ENCODE results near the gene GALNT15. TPM values are rescaled to one million over a fixed set of nuclear protein-coding genes. Genes with fewer than 3 reads are reported as not detected.

The GALNT15 gene
- polyA plus RNA-seq (ENCODE audit: insufficient read length in 3 of 3): 1 to 10 TPM; 1.6 to 3.1 (median 2.7) TPM
- long read RNA-seq, donor 1: 0 reads
- long read RNA-seq, donor 2: 0 reads
- long read RNA-seq, donor 3: 0 reads
- long read RNA-seq, donor 4: 0 reads
- long read RNA-seq, donor 5: 0 reads
- long read RNA-seq, donor 6: 0 reads
- long read RNA-seq, donor 7: 0 reads
- long read RNA-seq, donor 8, full-length matches to known transcripts: 1 of 1 reads
- long read RNA-seq, donor 8, partial matches to known transcripts: 0 of 1 reads
- long read RNA-seq, donor 8, other reads (novel, unspliced or antisense): 0 of 1 reads
- long read RNA-seq, donor 9: 0 reads
- long read RNA-seq, donor 10: 0 reads
- long read RNA-seq, donor 11: 0 reads
- long read RNA-seq, donor 12: 0 reads
- long read RNA-seq, donor 13, full-length matches to known transcripts: 1 of 1 reads
- long read RNA-seq, donor 13, partial matches to known transcripts: 0 of 1 reads
- long read RNA-seq, donor 13, other reads (novel, unspliced or antisense): 0 of 1 reads
- long read RNA-seq, donor 14: 0 reads
- long read RNA-seq, donor 15: 0 reads
- long read RNA-seq, donor 16, full-length matches to known transcripts: 2 of 2 reads
- long read RNA-seq, donor 16, partial matches to known transcripts: 0 of 2 reads
- long read RNA-seq, donor 16, other reads (novel, unspliced or antisense): 0 of 2 reads

DNA sequence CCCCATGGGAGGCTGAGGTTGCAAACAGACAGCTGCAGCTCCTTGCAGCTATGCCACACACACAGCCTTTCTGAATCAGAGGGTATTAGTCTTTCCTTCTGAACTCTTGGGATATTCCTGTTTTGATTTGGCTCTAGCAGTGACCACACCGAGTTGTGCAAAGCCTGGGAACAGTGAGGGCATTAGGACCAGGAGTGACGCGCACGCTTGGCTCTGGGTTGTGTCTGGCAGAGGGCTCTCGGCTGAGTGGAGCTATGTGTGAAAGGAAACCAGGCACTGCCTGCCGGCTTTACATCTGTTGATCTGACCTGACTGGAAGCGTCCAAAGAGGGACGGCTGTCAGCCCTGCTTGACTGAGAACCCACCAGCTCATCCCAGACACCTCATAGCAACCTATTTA lies at the start of gene GALNT15:
Gene GALNT15 (plus strand): TSS at position 292 of the 400 bp plus-strand sequence. CDS start 472 bp downstream, outside the sequence.
- DNase-seq (ENCODE audit: extremely low read depth in 1 of 11, low read depth in 9 of 11, low spot score in 4 of 11): peak in 3 of 11 donors; percentile 19 to 32 (median 29)

- DNase-seq (ENCODE audit: extremely low read depth in 1 of 11, low read depth in 9 of 11, low spot score in 4 of 11): no peak
Observed at GRCh38 chr3:16126634-16127033, 47.8 kb upstream of the GALNT15 start.

DNA sequence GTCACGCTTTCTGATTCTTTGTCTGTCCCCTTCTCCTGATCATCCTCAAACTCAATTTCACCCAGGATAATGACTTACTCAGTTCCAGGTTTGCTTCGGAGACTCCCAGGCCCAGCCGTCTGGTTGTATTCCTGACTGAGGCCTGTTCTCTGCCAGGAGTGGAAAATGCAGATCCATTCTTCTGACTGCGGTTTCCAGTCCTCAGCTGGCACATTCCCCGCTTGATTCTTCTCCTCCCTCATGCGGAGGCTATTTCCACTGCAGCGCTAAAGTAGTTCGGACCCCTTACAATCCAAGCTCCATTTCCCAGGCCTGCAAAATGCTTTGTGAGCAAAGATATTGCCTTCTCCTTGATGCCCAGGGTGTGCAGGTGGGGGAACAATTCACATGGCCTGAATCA lies 47.2 kb upstream of the GALNT15 start:
- no peak for DNase-seq (ENCODE audit: extremely low read depth in 1 of 11, low read depth in 9 of 11, low spot score in 4 of 11)

GRCh38 chr3:16130066-16130465 lies 44.4 kb upstream of the GALNT15 start:
- no peak for DNase-seq (ENCODE audit: extremely low read depth in 1 of 11, low read depth in 9 of 11, low spot score in 4 of 11)

- no peak for DNase-seq (ENCODE audit: extremely low read depth in 1 of 11, low read depth in 9 of 11, low spot score in 4 of 11)
Observed at GRCh38 chr3:16132190-16132589, 42.3 kb upstream of the GALNT15 start.

DNA sequence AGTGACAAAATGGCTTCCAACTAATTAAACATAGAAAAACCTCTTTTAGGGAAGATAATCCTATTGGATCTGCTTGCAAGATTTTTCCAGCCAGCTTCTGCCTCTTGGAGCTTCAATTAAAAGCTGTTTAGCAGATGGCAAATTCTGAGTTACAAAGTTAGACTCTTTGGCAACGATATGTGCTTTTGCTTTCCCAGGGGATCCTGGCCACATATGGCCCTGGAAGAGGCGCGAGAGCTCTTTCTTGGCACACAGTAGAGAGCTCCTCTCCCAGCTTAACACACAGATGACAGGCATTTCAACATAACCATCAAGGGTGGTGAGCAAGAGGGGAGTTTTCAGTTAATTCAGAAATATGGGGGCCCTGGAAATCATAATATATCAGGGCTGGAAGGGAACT lies 41.6 kb upstream of the GALNT15 start:
- no peak for DNase-seq (ENCODE audit: extremely low read depth in 1 of 11, low read depth in 9 of 11, low spot score in 4 of 11)

GRCh38 chr3:16134173-16134928 lies 40.1 kb upstream of the GALNT15 start:
- no peak for DNase-seq (ENCODE audit: extremely low read depth in 1 of 11, low read depth in 9 of 11, low spot score in 4 of 11)

- DNase-seq (ENCODE audit: extremely low read depth in 1 of 11, low read depth in 9 of 11, low spot score in 4 of 11): no peak
Observed at GRCh38 chr3:16136055-16136454, 38.4 kb upstream of the GALNT15 start.

DNA sequence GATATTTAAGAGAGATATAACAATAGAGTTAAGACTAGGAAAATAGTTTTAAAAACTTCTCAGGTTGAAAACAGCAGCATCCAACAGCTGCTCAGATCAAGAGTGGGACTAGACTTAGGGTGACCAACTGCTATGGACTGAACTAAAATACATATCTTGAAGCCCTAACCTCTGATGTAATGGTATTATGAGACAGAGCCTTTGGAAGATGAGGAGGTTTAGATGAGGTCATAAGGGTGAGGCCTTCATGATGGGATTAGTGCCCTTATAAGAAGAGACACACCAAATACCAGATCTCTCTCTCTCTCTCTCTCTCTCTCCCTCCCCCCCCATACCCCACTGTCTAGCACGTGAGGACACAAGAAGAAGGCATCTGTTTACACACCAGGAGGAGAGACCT lies 37.4 kb upstream of the GALNT15 start:
- DNase-seq (ENCODE audit: extremely low read depth in 1 of 11, low read depth in 9 of 11, low spot score in 4 of 11): no peak

GRCh38 chr3:16137977-16138376 lies 36.5 kb upstream of the GALNT15 start:
- no peak for DNase-seq (ENCODE audit: extremely low read depth in 1 of 11, low read depth in 9 of 11, low spot score in 4 of 11)

DNA sequence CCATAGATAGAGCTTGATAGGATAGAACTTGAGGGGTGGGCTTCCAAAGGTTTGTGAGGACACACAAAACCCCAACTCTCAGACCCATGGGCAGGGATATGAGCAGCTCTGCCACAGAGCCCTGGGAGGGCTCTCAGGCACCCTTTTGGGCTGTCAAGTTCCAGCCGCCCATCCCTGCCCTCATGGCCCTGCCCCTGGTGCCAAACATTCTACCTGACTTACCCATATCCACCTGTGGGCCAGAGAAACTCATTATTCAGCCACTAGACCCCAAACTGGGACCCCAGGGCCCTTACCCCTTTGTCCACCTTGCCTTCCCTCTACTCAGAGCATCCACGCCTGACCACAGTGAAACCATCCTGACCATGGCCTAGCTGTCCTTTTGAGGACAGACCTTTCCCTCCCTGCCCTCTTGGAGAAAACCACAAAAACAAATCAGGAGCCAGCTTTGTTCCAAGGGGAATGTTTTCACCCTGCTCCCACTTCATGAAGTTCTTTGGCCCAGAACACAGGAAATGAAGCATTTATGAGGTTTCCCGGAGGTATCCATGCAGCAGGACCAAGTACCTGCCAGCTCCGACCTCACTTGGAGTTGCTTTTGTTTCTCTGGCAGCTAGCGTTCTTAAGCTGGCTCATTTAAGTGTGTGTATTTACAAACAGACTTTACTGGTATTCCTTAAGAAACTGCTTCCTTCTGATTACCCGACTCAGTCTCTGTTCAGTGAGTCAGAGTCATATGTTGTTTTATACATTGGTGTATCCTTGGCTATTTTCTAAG lies 34.2 kb upstream of the GALNT15 start:
- no peak for DNase-seq (ENCODE audit: extremely low read depth in 1 of 11, low read depth in 9 of 11, low spot score in 4 of 11)

DNA sequence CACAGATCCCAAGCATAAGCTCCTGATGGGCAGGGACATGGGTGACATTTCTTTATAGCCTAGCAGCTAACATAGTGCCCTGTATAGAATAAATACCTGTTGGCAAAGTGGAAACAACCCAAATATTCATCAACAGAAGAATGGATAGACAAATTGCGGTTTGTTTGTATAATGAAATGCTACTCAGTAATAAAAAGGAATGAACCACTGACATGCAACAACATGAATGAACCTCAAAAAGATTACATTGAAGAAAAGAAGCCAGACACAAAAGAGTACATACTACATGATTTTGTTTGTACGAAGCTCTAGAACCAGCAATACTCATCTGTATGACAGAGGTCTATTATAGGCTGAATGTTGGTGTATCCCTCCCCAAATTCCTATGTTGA lies 33.6 kb upstream of the GALNT15 start:
- DNase-seq (ENCODE audit: extremely low read depth in 1 of 11, low read depth in 9 of 11, low spot score in 4 of 11): no peak

GRCh38 chr3:16142350-16143025 lies 32.0 kb upstream of the GALNT15 start:
- no peak for DNase-seq (ENCODE audit: extremely low read depth in 1 of 11, low read depth in 9 of 11, low spot score in 4 of 11)

GRCh38 chr3:16143861-16144447 lies 30.5 kb upstream of the GALNT15 start:
- no peak for DNase-seq (ENCODE audit: extremely low read depth in 1 of 11, low read depth in 9 of 11, low spot score in 4 of 11)

GRCh38 chr3:16145176-16145575 lies 29.3 kb upstream of the GALNT15 start:
- no peak for DNase-seq (ENCODE audit: extremely low read depth in 1 of 11, low read depth in 9 of 11, low spot score in 4 of 11)

DNA sequence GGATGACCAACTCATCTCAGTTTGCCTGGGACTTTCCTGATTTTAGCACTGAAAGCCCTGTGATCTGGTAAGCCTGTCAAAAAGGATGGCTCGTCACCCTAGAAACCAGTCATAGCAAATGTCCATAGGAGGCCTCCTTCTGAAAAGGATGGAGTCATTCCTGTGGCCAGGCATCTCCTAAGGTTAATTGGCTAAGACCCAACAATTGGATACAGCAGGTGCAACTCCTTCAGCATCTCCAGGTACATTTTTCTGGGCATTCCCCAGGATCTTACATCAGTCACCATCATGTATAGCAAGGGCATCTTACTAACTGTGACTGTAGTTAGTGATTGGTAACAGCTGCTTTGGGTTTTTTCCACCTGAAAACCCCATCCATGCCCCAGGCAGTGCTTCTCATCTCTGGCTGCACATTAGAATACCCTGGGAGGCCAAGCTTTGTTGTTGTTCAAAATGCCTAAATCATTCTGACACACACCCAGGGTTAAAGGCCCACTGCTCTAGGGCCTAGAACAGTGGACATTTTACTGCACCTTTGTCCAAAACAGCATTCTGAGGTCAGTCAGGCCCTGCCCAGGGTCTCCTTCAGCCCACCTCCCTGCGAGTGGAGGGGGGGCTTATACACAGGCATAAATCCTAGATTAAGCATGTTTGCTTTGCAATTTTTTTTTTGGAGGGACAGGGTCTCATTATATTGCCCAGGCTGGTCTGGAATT lies 28.3 kb upstream of the GALNT15 start:
- DNase-seq (ENCODE audit: extremely low read depth in 1 of 11, low read depth in 9 of 11, low spot score in 4 of 11): no peak

DNA sequence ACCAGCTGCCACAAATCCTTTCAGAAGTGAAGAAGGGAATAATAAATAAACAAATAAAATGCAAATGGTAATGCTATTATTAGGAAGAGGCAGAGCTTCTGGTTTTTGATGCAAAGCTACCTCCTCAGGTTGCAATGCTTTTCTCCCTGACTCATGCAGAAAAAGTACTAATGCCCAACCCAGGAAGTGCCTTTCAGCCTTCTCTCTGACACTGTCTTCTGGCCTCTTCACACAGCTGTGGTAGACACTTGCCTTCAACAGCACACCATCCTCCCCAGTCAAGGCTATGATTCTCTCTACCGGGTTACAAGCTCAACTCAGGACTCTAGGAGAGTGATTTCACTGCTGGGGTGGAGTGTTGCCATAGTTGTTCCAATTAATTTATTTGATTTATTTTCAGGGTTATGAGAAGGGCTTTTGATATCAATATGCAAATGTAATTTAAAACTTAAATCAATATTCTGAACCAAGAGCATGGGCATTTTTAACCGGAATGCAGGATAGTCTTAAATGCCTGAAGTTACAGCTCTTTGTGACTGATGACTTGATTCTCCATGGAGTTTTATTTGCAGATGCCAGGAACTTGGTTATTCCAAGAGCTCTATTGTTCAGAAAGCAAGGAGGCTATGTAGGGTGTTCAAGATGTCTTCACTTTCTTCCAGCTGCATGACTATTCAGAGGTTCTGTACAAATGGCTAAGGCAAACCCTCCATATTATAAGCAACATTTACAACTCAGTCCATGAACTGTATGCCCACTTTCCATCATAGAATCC lies 27.1 kb upstream of the GALNT15 start:
- no peak for DNase-seq (ENCODE audit: extremely low read depth in 1 of 11, low read depth in 9 of 11, low spot score in 4 of 11)
